DOHH2 (cell line): Measurements from ENCODE around the gene RIPOR2.
A peak's percentile ranks its signal among the peaks of the same experiment; 100 is the strongest.

Experiments
- EZH2phosphoT487 ChIP-seq: fragments of 200-600 bp; sonication (generic); IDR thresholded peaks from 2 replicates; pipeline ENCODE4 v1.6.1; 2017; ENCODE audit warnings: borderline replicate concordance, mild to moderate bottlenecking, antibody characterized with exemption, low read length, moderate library complexity, mixed read lengths
- TF ChIP-seq, protein P1 (sequence below): fragments of 200-600 bp; sonication (generic); IDR thresholded peaks from one replicate; pipeline ENCODE4 v1.5.1; 2014; ENCODE audit warnings: antibody characterized with exemption, mild to moderate bottlenecking, low read depth, low read length; ENCODE audit not compliant: poor library complexity, severe bottlenecking

DNA sequence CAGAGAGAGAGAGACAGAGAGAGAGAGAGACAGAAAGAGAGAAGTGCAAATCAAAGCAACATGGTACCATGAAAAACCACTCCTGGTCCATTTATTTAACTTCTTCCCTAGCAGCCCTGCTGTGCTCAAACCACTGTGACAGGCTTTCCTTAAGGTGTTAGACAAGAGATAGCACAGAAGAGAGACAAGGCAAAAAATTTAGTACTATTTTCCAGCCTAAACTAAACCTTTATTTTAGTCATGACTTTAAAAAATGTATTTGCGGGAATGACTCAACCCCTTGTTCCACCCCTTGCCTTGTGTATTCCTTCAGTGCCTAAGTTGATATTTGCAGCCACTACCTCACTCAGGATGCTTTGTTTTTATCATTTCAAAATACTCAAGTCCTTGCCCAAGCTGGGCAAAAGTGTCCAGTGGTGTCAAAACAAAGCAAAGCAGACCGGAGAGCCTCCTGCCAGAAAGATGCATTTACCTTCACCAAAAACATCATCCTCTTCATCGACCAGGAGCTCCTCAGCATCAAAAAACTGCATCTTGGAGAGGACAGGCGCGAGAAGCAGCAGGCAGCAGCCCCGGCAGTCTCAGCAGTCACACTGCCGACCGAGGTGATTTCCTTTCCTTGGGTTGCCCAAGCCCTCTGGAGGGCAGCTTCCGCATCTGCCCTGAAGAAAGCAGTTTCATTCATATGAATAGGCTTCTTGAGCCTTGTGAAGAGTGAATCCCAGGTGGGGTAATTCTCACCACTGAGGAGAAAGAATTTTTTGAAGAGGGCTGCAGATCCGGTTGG lies at the start of gene RIPOR2:
- TF ChIP-seq, protein P1, sequence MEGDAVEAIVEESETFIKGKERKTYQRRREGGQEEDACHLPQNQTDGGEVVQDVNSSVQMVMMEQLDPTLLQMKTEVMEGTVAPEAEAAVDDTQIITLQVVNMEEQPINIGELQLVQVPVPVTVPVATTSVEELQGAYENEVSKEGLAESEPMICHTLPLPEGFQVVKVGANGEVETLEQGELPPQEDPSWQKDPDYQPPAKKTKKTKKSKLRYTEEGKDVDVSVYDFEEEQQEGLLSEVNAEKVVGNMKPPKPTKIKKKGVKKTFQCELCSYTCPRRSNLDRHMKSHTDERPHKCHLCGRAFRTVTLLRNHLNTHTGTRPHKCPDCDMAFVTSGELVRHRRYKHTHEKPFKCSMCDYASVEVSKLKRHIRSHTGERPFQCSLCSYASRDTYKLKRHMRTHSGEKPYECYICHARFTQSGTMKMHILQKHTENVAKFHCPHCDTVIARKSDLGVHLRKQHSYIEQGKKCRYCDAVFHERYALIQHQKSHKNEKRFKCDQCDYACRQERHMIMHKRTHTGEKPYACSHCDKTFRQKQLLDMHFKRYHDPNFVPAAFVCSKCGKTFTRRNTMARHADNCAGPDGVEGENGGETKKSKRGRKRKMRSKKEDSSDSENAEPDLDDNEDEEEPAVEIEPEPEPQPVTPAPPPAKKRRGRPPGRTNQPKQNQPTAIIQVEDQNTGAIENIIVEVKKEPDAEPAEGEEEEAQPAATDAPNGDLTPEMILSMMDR = peak; percentile 24
- no peak for TF ChIP-seq EZH2phosphoT487
